VCaP (cell line): ENCODE measurements around the gene CDH15.

Source experiments
- H3K27ac ChIP-seq: fragments of 450-650 bp; 2 replicates; pipeline ENCODE4 v1.5.1; 2017
- CTCF ChIP-seq: fragments of 450-650 bp; conservative IDR thresholded peaks from 2 replicates; pipeline ENCODE4 v1.5.1; 2017; ENCODE audit warnings: mild to moderate bottlenecking, moderate library complexity

CDH15 gene

GRCh38 chr16:89137666-89138512 lies 33.7 kb upstream of the CDH15 start:
- no peak for TF ChIP-seq CTCF
- H3K27ac ChIP-seq, result no peak overlapping the region

GRCh38 chr16:89138513-89138795 lies 33.1 kb upstream of the CDH15 start:
- no peak for TF ChIP-seq CTCF
- H3K27ac ChIP-seq, result no peak overlapping the region

- no peak for TF ChIP-seq CTCF
- no peak overlapping the region for H3K27ac ChIP-seq
These were observed 32.6 kb upstream of the CDH15 start for GRCh38 chr16:89138843-89139520.

- no peak for TF ChIP-seq CTCF
- no peak overlapping the region for H3K27ac ChIP-seq
These were observed 31.6 kb upstream of the CDH15 start for GRCh38 chr16:89139907-89140361.

- TF ChIP-seq CTCF, result no peak
- H3K27ac ChIP-seq, result no peak overlapping the region
These were observed 31.1 kb upstream of the CDH15 start for GRCh38 chr16:89140401-89140800.

- no peak for TF ChIP-seq CTCF
- H3K27ac ChIP-seq, result no peak overlapping the region
These were observed 30.3 kb upstream of the CDH15 start for GRCh38 chr16:89140981-89141883.

GRCh38 chr16:89141884-89142267 lies 29.7 kb upstream of the CDH15 start:
- no peak overlapping the region for H3K27ac ChIP-seq
- TF ChIP-seq CTCF, result no peak
